Effector memory CD4-positive, alpha-beta T cell (primary cell): ENCODE results near the gene PTGER3.

Experiments used
- DNase-seq, 3 donors: peaks; one replicate each; pipeline ENCODE4 v3.0.0-alpha.2; 2020
- H3K27ac ChIP-seq: 2 replicates; pipeline ENCODE4 v1.7.0; 2013; ENCODE audit warnings: mild to moderate bottlenecking, low read length, moderate library complexity; ENCODE audit not compliant: insufficient read depth, poor library complexity, severe bottlenecking
- H3K27me3 ChIP-seq: replicated peaks from 2 replicates; pipeline ENCODE4 v1.7.0; 2013; ENCODE audit warnings: mild to moderate bottlenecking, low read length; ENCODE audit not compliant: insufficient read depth, control insufficient read depth, poor library complexity, severe bottlenecking
- H3K36me3 ChIP-seq: 2 replicates; pipeline ENCODE4 v1.7.0; 2013; ENCODE audit warnings: mild to moderate bottlenecking, low read length, moderate library complexity; ENCODE audit not compliant: control insufficient read depth, insufficient read depth
- H3K4me1 ChIP-seq: 2 replicates; pipeline ENCODE4 v1.7.0; 2013; ENCODE audit warnings: low read length, mild to moderate bottlenecking; ENCODE audit not compliant: control insufficient read depth, insufficient read depth, poor library complexity, severe bottlenecking
- H3K4me3 ChIP-seq: 2 replicates; pipeline ENCODE4 v1.7.0; 2013; ENCODE audit warnings: low read length, low read depth, mild to moderate bottlenecking; ENCODE audit not compliant: insufficient read depth, poor library complexity, severe bottlenecking
- H3K9me3 ChIP-seq: 2 replicates; pipeline ENCODE4 v1.7.0; 2013; ENCODE audit warnings: mild to moderate bottlenecking, low read length, moderate library complexity; ENCODE audit not compliant: control insufficient read depth

The PTGER3 gene

GRCh38 chr1:71037829-71038620, 9.6 kb downstream of the PTGER3 start:
- Histone ChIP-seq H3K4me1 (no peaks in the 10 kb centered on the region), H3K27ac (no peak overlapping the region), H3K9me3 (no peaks in the 10 kb centered on the region), H3K4me3 (no peak overlapping the region), H3K27me3 (no peaks in the 10 kb centered on the region), H3K36me3 (no peaks in the 10 kb centered on the region)
- no peak for DNase-seq

DNA sequence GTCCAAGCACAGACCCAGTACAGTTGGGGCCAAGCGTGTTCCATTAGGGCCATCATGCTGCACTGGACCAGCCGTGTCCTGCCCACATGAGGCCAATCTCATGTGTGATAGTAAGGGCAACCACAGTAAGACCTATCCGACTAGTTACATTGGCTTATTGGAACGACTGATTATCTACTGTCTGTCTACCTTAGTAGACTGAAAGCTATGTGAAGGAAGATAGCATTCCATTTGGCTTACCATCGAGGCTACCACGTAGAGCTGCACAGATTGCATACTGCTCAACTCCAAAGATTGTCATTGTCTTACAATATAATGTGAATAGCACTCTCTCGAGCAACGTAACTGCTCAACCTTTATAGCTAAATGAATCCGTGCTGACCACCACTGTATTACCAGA, 10.6 kb downstream of the PTGER3 start:
- Histone ChIP-seq H3K36me3 (no peaks in the 10 kb centered on the region), H3K4me3 (no peak overlapping the region), H3K27me3 (no peaks in the 10 kb centered on the region), H3K4me1 (no peaks in the 10 kb centered on the region), H3K9me3 (no peaks in the 10 kb centered on the region), H3K27ac (no peak overlapping the region)
- no peak for DNase-seq

DNA sequence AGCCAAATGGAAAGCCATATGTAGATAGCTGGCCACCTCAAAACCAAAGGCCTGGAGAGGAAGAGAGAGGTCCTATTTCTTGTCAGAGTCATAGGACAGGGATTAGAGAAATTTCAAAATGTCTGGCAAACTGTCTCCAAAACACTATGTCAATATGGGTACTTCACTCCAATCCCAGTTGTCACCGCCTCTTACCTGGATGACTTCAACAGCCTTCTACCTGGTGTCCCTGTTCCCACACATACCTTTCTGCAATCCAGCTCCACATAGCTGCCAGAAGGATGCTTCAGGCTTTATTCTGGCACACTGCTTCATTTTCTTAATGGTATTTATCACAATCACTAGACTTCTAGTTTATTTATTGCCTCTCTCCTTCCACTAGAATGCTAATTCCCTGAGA, 14.5 kb downstream of the PTGER3 start:
- no peak overlapping the region for H3K4me3 ChIP-seq
- no peaks in the 10 kb centered on the region for H3K4me1 ChIP-seq
- no peak overlapping the region for H3K27ac ChIP-seq
- H3K9me3 ChIP-seq, result no peaks in the 10 kb centered on the region
- no peaks in the 10 kb centered on the region for H3K27me3 ChIP-seq
- no peaks in the 10 kb centered on the region for H3K36me3 ChIP-seq
- DNase-seq, result no peak

- no peak for DNase-seq
- Histone ChIP-seq H3K4me3 (no peak overlapping the region), H3K36me3 (no peaks in the 10 kb centered on the region), H3K9me3 (no peaks in the 10 kb centered on the region), H3K27ac (no peak overlapping the region), H3K27me3 (no peaks in the 10 kb centered on the region), H3K4me1 (no peaks in the 10 kb centered on the region)
Observed at GRCh38 chr1:71031426-71031825, 16.2 kb downstream of the PTGER3 start.

DNA sequence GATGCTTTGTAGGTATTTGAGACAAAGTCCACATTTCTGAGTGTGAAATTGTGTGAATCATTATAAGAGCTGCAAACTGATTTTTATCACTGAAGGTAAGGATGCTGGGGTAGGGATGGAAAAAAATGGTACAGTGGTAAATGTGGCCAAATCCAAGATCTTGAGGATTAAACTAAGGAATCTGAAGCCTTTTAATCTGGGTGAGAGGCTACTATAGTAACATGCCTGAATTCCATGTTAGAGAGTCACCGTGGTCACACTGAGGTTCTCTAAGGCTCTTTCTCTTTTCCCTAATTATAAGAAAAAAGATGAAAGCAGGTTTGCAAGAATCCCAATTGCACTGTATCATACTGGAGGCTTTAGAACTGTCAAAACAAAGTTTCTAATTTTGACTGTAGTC, 17.6 kb downstream of the PTGER3 start:
- Histone ChIP-seq H3K4me3 (no peak overlapping the region), H3K36me3 (no peaks in the 10 kb centered on the region), H3K27me3 (no peaks in the 10 kb centered on the region)

DNA sequence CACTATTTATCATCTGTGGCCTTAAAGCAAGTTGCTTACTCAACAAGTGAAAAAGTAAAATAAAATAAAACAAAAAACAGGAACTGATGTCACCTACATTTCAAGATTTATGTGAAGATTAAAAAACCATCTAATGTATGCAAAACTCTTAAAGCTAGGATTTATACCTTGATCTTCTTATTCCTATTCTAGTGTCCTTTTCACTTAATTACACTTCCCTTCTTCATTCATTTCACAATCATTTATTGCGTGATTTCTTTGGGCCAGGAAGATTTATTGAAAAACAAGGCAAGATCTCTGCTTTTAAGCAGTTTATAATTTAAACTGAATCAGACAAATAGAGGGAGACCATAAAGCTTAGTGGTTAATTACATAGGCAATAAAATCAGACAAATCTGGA, 18.6 kb downstream of the PTGER3 start:
- Histone ChIP-seq H3K4me3 (no peak overlapping the region), H3K27me3 (no peaks in the 10 kb centered on the region), H3K4me1 (no peaks in the 10 kb centered on the region), H3K9me3 (no peaks in the 10 kb centered on the region), H3K36me3 (no peaks in the 10 kb centered on the region), H3K27ac (no peak overlapping the region)
- no peak for DNase-seq

More for the DNA sequence above, 17.6 kb downstream of the PTGER3 start:
- Histone ChIP-seq H3K4me1 (no peaks in the 10 kb centered on the region), H3K27ac (no peak overlapping the region), H3K9me3 (no peaks in the 10 kb centered on the region)
- DNase-seq, result no peak

- no peak overlapping the region for H3K4me3 ChIP-seq
- no peaks in the 10 kb centered on the region for H3K27me3 ChIP-seq
- H3K36me3 ChIP-seq, result no peaks in the 10 kb centered on the region
- H3K4me1 ChIP-seq, result no peaks in the 10 kb centered on the region
- H3K27ac ChIP-seq, result no peak overlapping the region
- H3K9me3 ChIP-seq, result no peaks in the 10 kb centered on the region
- DNase-seq, result no peak
Observed at GRCh38 chr1:71027991-71028390, 19.6 kb downstream of the PTGER3 start.

DNA sequence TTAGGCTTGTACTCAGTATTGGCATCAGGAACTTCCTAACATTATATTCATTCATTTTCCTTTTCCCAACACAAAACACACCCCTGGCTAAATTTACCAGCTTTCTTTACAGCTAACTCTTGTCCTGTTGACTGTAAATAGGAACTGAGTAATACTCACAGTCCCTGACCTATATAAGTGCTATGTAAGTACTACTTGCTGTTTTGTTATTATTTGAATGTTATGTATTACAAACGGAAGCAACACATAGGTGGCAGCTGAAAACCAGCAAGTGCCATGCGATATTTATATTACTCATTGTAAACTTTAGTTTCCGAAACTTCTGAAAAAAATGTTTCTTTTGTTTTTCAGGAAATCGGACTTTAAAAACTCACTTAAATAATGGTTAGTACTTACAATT, 21.5 kb downstream of the PTGER3 start:
- H3K27me3 ChIP-seq, result no peaks in the 10 kb centered on the region
- DNase-seq, result no peak

DNA sequence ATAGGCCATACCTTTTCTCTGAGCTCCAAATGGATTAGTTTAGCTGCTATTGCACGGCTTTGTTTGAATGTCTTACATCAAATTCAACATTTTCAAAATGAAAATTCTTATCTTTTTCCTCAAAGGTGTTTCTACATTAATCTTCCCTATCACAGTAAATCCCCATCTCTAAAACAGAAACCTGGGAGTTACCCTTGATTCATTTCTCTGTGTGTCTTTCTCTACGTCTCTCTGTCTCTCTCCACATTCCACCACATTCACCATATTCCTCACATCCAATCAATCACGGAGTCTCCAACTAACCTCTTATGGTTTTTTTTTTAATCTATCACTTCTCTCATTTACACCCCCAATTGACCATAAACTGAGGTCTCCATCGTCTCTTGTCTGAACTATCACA, 24.1 kb downstream of the PTGER3 start:
- no peak overlapping the region for H3K4me3 ChIP-seq
- H3K27ac ChIP-seq, result no peak overlapping the region
- no peaks in the 10 kb centered on the region for H3K27me3 ChIP-seq
- no peak for DNase-seq
- no peaks in the 10 kb centered on the region for H3K9me3 ChIP-seq
- H3K4me1 ChIP-seq, result no peaks in the 10 kb centered on the region
- no peaks in the 10 kb centered on the region for H3K36me3 ChIP-seq

More for the DNA sequence above, 21.5 kb downstream of the PTGER3 start:
- no peaks in the 10 kb centered on the region for H3K4me1 ChIP-seq
- H3K4me3 ChIP-seq, result no peak overlapping the region
- no peaks in the 10 kb centered on the region for H3K36me3 ChIP-seq
- no peak overlapping the region for H3K27ac ChIP-seq
- no peaks in the 10 kb centered on the region for H3K9me3 ChIP-seq

DNA sequence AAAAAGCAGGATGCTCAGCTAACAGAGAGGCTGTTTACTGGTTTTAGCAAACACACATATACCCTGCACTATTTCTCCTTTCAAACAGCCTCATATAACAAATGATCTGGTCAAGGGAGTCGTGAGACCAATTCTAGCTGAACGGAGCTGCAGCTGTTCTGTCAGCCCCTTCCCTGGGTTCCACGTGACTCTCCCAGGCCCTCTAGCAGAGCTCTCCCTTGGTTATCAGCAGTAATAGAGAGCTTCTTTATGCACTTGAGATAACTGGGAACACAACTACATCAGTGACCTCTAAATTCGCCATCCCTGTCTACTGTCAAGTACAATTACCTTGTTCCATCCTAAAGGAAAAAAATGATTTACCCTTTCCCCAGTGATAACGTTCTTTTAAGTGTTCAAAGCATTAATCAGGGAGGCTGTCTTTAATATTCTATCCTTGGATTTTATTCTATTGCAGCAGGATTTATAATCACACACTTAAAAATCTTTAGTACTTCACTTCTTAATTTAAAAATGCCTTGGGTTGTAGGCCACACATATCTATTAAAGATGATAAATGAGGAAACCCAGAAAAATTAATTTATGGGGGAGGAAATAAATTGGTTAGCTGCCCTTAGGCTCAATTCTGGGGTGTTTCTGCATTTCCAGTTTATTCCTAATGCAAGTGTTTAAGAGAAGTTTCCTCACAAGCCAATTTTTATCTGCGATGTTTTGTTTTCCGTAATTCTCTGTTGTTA, 28.2 kb downstream of the PTGER3 start:
- DNase-seq, result no peak
- Histone ChIP-seq H3K4me1 (no peaks in the 10 kb centered on the region), H3K27ac (no peak overlapping the region), H3K4me3 (no peak overlapping the region), H3K36me3 (no peaks in the 10 kb centered on the region), H3K27me3 (no peaks in the 10 kb centered on the region), H3K9me3 (no peaks in the 10 kb centered on the region)
